Activated CD8-positive, alpha-beta memory T cell treated with anti-CD3 and anti-CD28 coated beads, Interleukin-2, amount 50 U/mL, for 24 hours (primary cell): ENCODE measurements around the gene RNF151.
A peak's percentile ranks its signal among the peaks of the same experiment; 100 is the strongest.
"Not testable (repeated sequence)": the region's sequence is repeated elsewhere in the genome, so short reads cannot be mapped to it uniquely, and the experiment has no call there.

Experiments used
- DNase-seq: peaks from one replicate; pipeline ENCODE4 v3.0.0-alpha.2; 2020; ENCODE audit errors: extremely low read depth

RNF151 gene, protein sequence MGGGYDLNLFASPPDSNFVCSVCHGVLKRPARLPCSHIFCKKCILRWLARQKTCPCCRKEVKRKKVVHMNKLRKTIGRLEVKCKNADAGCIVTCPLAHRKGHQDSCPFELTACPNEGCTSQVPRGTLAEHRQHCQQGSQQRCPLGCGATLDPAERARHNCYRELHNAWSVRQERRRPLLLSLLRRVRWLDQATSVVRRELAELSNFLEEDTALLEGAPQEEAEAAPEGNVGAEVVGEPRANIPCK

GRCh38 chr16:1966460-1966859 is at the start of gene RNF151:
Gene RNF151, plus strand, starts transcription at chr16:1966856. Its CDS starts 26 bp downstream, at chr16:1966882.
- no peak for DNase-seq

DNA sequence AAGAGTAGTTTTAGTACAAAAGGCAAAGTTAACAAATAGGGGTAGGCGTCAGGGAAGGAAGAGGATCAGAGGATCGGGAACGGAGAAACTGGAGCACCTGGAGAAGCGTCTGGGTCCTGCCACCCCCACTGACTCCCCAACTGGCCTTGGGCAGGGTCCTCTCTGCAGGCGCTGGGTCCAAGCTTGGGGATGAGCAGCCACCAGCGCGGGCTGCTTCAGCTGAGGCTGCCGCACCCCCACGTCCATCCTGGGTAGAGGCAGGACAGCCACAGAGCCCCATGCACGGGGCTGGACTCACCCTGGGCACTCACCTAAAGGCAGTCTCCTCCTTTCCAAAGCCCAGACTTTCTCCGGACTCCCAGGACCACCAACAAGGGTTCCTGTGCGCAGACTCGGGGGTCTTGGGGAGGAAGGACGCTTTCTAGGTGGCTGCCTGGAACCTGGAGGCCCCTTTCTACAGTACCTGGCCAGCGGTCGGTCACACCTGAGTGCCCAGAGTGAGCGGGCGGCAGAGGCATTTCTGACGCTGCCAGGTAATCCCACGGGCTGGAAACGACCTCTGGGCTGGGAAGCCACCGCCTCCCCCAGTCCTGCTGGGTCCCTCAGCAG is 49.5 kb upstream of the RNF151 start:
- no peak for DNase-seq

GRCh38 chr16:1917665-1918350 is 48.8 kb upstream of the RNF151 start:
- no peak for DNase-seq

DNA sequence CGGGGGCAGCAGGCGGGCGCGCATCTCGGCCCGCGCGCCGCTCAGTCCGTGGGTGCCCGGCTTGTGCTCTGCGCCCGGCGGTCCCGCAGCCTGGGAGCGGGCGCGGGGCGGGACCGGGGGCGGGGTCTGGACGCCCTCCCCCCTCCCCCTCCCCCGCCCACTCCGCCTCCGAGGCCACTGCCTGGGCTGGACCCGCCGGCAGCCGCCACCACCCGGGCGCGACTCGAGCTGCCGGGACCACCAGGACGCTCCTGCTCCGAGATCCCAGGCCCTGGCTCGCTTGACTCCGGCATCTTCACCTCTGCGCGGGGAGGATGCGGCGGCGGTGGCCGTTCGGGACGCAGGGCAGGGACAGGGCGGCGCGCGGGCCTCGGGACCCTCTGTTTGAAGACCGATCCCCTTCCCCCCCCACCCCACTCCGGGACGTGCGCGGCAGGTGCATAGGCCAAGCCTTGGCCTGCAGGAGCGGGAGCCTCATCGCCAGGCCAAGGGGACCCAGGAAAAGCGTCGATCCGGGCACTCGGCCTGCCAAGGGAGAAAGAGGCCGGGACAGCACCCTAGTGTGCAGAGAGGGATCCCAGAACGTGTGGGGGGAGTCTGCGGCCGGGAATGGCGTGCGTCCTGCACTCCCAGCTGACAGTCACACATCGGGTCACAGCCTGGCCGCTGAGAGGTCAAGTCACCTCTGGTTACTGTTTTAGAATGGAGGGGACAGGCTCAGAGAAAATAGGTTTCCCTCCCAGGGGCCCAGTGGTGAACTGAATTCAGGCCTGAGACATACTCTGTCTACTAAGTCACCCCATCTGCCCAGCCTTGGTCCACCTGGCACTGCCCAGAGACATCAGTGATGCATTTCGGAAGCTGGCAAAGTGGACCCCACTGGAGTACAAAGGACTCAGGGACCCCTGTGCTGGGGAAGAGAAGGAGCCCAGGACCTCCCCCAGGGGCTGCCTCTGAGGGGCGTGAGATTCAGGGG is 48.0 kb upstream of the RNF151 start, which contains the start of gene HS3ST6:
Gene HS3ST6, minus strand, starts transcription at position 65 of the 976 bp plus-strand sequence. CDS start 92 bp downstream, outside the sequence.
- no peak for DNase-seq

DNA sequence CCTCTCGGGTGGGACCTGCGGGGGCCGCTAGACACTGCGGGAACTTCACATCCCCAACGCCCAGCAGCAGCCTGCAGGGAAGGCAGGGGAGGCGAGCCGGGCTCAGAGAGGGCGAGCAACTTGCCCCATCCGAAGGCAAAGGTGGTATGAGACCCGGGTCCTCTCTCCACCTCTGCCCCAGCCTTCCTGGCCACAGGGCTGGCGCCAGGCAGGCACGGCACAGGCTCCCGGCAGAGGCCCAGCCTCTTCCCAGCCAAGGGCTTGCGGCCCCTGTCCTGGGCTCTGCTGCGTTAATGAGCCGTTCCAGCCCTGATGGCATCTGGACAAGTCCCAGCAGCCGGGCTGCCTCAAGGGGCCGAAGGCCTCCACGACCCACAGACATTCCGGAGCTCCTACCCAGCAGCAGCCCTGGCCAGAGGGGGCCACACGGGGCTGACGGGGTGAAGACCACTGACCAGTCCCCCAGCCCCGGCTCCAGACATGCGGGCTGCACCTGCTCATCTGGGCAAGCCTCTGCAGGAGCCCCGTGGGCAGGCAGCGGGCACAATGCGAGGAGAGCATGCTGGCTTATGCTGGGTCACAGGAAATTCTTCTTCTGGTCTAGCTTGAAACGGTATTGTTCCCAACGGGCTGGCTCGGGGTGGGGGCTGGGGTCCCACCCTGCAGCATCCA is 47.2 kb upstream of the RNF151 start:
- no peak for DNase-seq

- not testable (repeated sequence) for DNase-seq
Observed at GRCh38 chr16:1920122-1920521, 46.5 kb upstream of the RNF151 start.

GRCh38 chr16:1920727-1921171 is 45.9 kb upstream of the RNF151 start:
- no peak for DNase-seq

- DNase-seq = no peak
Observed at GRCh38 chr16:1922357-1922756, 44.3 kb upstream of the RNF151 start.

DNA sequence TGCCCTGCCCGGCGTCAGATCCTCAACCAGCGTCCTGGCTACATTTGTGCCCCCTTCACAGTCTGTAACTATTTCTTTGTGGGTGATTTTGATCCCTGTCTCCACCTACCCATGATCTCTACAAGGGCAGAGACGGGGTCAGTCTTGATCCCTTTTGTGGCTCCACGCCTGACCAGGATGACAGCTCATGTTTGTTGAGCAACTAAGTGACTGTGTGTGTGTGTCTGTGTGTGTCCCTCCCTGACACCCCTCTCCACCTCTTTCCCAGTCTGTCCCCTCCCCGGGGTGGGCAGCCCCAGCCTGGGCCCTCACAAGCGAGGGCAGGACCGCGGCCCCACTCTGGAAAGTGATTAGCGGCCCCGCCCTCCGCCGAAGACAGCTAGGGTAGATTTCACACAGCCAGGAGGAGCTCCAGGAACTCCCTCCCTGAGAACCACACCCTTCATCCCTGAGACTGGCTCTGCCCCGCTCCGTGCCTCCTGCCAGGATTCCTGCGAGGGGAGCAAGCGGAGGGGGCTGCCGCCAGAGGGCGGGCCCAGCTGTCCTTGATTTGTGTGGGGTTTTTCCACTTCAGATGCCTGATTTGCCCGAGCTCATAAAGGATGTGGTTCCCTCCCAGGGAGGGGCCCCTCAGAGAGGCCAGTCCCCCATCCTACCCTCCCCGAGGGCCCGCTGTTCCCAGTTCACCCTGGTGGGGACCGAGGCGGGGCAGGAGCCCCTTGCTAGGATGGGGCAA is 43.2 kb upstream of the RNF151 start:
- DNase-seq = no peak

DNA sequence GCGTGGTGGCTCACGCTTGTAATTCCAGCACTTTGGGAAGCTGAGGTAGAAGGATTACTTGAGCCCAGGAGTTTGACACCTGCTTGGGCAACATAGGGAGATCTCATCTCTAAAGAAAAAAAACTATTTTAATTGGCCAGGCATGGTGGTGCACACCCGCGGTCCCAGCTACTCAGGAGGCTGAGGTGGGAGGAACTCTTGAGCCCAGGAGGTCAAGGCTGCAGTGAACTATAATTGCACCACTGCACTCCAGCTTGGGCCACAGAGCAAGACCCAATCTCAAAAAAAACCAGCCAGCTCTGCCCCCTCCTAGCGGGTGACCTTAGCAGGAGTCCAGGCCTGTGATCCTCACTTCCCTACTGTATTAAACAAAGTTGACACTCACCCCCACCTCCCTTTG is 42.6 kb upstream of the RNF151 start:
- DNase-seq = no peak

DNA sequence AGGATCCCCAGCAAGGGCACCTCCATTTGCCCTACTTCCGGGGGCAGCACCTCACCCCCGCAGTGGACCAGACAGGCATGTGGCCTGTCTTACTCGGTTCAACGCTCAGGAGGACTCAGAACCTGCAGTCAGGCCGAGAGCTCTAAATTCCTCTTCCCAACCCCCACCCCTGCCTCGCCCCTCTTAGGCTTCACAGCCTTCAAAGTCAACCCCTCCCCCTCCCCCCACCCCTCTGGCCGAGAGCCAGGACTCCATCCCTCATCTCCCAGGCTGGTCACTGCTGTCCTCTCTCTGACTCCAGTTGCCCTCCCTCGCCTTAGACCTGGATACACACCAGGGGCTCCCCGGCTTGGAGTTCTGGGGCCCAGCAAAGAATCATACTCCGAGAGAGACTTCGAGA is 40.4 kb upstream of the RNF151 start:
- no peak for DNase-seq

DNA sequence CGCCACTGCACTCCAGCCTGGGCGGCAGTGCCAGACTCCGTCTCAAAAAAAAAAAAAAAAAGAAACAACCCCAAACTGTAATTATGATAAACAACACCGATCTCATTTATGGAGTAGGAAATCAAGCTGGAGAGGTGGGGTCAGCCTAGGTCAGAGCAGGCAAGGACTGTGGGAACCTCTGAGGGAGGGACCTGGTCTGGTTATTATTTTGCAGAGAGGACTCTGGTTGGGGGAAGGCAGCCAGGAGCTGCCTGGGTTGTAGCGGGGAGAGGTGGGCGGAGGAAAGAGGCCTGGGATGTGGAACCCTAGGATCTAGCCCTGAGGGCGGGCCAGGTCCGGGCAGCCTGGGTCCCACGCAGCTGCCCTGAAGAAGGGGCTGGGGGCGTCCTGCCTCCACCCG is 37.6 kb upstream of the RNF151 start:
- DNase-seq = no peak

DNA sequence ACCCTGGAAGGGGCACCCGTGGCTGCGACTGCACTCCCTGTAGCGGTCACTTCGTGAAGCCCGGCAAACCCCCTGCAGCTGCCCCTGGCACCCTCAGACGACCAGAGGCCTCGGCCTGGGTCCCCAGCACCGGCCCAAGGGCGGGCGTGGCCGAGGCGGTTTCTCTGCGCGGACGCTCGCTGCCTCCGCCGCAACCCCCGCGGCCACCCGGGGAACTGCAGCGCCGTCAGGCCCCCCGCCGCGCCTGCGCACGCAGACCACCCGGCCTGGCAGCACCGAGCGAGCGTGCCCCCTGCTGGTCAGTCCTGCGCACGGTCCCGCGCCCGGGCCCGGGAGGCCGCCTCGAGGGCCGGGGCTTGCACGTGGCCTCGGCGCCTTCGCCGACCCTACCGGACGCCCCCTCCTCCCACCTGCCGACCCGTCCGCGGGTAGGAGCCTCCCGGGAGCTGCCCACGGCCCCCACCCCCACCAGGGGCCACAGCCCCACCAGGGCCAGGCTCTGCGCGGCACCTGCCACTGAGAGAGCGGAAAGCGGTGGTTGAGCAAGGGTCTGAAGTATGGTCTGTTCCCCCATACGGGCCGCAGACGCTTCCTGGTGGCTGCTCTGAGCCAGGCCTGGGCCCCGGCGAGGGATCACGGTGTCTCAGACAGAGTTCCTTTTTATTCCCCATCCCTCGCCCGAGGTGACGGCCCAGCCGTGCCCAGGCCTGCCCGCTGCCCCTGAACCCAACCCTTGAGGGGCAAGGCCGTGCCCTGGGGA is 36.9 kb upstream of the RNF151 start:
- DNase-seq = peak; percentile 68

DNA sequence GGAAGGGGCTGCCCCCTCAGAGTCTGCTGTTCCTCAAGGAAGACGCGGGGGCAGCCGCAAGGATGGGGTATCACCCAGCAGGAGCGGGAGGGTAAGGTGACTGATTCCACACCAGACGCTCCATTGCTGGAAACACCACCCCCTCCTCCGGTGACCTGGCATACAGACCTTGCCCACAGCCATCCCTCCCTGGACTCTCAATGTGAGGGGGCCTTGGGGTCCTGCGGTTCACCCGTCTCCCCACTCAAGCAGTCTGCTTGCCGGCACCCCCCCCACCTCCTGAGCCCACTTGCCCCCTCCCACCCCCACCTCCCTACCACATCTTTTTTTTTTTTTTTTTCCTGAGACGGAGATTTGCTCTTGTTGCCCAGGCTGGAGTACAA is 36.3 kb upstream of the RNF151 start:
- no peak for DNase-seq

- no peak for DNase-seq
Observed at GRCh38 chr16:1932050-1933028, 34.3 kb upstream of the RNF151 start.

DNA sequence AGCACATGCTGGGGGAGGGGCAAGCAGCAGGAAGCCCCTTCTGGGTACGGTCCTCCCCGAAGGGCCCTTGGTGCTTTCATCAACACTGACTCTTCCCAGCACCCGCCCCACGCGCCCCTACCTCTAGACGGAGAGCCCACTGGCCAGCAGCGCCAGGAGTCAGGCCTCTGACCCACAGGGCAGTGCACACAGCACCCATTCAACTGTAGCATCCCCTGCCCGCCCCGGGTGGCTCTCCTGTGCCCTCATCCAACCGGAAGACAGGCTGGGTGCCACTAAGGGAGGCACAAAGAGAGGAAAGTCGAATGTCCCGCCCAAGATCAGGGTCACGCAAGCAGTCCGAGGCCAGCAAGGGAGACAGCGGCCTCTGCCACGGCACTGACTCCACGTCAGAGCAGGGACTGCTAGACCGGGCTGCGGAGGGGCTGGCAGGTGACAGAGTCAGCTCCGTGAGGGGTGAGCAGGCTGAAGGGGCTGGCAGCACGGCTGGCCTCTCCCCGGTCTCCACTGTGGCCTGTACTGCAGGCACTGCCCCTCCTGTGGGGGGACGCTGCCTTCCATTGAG is 33.5 kb upstream of the RNF151 start:
- no peak for DNase-seq

- DNase-seq = no peak
Observed at GRCh38 chr16:1936945-1937479, 29.6 kb upstream of the RNF151 start.

- DNase-seq = no peak
Observed at GRCh38 chr16:1938316-1938715, 28.3 kb upstream of the RNF151 start.
